GDM1 (cell line): ENCODE results near the gene SHKBP1.
"Not testable (repeated sequence)": the region's sequence is repeated elsewhere in the genome, so short reads cannot be mapped to it uniquely, and the experiment has no call there.

ENCODE experiments used
- DNase-seq: peaks from one replicate; lab custom pipeline; 2025; lab: John Stamatoyannopoulos, UW

The SHKBP1 gene

DNA sequence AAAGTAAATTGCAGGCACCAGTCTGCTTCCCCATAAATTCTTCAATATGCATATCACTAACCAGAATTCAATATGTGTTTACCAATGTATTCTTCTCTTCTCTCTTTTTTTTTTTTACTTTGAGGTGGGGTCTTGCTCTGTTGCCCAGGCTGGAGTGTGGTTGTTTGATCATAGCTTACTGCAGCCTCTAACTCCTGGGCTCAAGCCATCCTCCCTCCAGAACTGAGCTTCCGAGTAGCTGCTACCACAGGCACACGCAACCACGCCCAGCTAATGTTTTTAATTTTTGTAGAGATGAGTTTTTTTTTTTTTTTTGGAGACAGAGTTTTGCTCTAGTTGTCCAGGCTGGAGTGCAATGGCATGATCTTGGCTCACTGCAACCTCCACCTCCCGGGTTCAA is 41.3 kb downstream of the SHKBP1 start:
- no peak for DNase-seq

DNA sequence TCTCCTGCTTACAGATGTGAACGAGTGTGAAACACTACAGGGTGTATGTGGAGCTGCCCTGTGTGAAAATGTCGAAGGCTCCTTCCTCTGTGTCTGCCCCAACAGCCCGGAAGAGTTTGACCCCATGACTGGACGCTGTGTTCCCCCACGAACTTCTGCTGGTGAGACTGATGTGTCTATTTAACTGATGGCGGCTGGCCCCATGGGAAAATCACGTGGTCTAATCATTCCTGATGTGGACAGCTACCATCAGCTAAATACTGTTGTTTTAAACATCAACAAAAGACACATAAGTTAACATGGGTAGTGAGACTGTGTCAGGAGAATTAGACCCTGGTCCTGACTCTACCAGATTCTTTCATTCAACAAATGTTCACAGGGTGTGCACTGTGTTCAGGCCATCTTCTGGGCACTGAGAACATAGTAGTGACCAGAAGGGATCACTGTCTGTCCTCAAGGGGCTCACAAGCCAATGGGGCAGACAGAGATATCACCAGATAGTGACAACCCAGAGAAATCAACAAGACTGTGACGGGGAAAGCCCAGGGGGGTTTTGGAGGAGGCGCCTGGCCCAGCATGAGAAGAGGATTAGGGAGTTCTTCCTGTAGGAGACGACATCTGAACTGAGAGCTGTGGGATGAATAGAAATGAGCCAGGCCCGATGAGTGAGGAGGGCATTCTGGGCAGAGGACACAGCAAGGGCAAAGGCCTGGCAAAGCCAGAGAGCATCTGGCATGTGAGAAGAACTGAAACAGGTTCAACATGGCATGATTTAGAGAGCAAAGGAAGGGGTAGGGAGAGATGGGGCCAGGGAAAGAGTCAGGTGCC is 42.9 kb downstream of the SHKBP1 start:
- DNase-seq = no peak

DNA sequence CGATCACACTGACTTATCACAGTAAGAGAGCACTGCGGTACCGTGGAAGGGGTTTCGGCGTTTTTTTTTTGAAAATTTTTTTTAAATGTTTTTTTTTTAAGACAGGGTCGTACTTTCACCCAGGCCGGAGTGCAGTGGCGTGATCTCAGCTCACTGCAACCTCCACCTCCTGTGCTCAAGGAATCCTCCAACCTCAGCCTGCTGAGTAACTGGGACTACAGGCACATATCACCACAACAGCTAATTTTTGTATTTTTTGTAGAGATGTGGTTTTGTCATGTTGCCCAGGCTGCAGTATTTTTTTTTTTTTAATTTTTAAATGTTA is 43.5 kb downstream of the SHKBP1 start:
- DNase-seq = no peak

DNA sequence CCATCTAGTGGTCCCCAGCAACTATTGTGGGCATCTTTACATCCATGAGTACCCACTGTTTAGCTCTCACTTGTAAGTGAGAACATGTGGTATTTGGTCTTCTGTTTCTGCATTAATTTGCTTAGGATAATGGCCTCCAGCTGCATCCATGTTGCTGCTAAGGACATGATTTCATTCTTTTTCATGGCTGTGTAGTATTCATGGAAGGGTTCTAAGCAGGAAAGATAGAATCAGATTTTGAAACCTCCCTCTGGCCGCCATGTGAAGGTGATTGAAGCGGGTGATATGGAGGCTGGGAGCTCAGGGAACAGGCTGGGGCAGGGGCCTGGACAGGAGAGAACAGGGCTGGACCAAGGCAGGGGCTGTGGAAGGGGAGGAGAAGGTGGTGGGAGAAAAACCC is 44.6 kb downstream of the SHKBP1 start:
- no peak for DNase-seq

DNA sequence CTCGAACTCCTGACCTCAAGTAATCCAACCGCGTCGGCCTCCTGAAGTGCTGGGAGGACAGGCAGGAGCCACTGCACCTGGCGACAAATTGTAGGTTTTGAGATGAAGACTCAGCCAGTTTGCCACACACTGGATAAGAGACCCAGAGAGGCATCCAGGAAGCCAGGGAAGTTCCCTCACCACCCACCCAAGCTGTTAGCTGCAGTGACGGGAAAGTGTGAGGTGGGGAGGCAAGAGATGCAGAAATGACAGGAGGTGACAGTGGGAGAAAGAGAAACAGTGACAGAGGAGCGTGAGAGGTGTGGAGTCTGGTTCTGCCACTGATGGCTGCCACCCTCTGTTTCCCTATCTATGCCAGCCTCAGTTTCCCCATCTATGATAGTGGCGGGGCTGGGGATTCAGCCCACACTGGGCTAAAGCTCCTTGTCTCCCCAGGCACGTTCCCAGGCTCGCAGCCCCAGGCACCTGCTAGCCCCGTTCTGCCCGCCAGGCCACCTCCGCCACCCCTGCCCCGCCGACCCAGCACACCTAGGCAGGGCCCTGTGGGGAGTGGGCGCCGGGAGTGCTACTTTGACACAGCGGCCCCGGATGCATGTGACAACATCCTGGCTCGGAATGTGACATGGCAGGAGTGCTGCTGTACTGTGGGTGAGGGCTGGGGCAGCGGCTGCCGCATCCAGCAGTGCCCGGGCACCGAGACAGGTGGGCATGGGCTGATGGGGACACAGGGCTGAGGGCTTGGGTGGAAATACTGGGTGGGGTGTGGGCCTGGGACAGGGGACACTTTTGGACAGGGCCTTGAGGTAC is 45.5 kb downstream of the SHKBP1 start:
- no peak for DNase-seq

DNA sequence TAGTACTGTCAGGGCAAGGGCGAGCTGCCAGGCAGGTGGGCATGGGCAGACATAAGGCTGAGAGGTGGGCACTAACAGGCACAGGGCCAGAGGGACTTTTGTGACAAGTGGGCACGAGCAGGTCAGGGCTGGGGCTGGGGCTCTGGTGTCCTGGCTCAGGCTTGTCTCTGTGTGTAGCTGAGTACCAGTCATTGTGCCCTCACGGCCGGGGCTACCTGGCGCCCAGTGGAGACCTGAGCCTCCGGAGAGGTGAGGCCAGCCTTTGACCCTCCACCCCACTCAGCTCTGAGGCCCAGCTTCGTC is 46.1 kb downstream of the SHKBP1 start:
- no peak for DNase-seq

DNA sequence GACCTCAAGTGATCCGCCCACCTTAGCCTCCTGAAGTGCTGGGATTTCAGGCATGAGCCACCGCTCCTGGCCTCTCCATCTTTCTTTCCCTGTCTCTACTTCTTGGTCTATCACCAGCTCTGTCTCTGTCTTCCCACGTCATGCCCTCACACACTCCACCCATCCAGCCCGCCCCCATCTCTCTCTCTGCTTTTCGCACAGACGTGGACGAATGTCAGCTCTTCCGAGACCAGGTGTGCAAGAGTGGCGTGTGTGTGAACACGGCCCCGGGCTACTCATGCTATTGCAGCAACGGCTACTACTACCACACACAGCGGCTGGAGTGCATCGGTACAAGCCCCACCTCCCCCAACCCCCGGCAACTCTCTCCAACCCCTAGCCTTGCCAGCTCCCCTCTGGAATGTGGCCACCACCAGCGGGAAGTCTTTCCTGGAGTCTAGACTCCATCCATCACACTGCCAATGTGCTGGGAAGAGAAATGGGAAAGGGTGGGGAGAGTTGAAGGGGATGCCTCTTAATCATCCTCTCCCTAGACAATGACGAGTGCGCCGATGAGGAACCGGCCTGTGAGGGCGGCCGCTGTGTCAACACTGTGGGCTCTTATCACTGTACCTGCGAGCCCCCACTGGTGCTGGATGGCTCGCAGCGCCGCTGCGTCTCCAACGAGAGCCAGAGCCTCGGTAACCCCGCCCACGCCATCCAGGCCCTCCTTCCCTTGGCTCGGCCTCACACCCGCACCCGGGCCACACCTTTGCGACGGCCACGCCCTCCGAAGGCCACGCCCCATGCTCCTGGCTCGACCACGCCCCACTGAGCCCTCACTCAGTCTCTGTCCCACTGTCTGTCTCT is 47.0 kb downstream of the SHKBP1 start:
- no peak for DNase-seq

DNA sequence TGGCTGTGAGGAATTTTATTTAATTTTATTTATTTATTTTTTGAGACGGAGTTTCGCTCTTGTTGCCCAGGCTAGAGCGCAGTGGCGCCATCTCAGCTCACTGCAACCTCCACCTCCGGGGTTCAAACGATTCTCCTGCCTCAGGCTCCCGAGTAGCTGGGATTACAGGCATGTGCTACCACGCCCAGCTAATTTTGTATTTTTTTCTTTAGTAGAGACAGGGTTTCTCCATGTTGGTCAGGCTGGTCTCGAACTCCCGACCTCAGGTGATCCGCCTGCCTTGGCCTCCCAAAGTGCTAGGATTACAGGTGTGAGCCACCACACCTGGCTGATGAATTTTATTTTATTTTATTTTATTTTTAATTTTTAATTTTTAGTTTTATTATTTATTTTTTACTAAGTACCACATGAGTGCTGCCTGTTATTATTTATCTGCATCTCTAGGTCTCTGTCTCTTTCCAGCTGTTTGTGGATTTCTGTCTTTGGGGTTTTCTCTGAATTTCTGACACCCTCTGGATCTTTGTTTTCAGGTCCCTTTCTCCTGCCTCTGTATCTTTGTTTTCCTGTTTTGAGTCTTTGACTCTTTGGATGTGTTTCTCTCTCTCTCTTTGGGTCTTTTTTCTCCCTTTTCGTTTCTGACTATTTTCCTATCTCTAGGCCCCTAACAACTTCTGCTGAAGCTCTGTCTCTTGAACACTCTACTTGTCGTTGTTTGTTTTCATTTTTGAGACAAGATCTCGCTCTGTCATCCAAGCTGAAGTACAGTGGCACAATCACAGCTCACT is 47.9 kb downstream of the SHKBP1 start:
- DNase-seq = not testable (repeated sequence)

DNA sequence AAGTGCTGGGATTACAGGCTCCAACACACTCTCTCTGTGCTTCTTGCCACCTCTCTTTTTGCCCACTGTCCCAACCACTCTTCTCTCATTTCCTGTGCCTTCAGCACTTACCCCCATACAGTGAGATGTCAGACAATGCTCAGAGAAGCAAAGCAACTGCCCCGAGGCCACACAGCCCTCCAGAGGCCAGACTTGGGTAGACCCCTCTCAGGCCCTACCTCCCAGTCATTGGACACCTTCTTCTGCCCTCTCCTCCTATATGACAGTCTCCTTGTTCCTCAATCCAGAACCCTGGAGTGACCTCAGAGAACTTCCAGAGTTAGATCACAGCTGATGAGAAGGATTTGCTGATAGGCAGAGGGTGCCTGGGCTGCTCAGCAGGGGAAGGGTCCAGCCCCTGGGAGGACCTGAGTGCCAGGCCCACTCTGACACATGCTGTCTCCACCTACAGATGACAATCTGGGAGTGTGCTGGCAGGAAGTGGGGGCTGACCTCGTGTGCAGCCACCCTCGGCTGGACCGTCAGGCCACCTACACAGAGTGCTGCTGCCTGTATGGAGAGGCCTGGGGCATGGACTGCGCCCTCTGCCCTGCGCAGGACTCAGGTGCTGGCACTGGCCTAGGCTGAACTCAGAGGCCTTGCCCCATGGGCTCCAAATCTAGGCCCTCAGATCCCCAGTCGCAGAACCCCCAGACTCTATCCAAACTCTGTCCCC is 48.9 kb downstream of the SHKBP1 start:
- no peak for DNase-seq

DNA sequence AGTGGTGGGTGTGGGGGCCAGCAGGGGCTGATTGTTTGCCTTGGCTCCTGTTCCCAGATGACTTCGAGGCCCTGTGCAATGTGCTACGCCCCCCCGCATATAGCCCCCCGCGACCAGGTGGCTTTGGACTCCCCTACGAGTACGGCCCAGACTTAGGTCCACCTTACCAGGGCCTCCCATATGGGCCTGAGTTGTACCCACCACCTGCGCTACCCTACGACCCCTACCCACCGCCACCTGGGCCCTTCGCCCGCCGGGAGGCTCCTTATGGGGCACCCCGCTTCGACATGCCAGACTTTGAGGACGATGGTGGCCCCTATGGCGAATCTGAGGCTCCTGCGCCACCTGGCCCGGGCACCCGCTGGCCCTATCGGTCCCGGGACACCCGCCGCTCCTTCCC is 50.2 kb downstream of the SHKBP1 start:
- no peak for DNase-seq

DNA sequence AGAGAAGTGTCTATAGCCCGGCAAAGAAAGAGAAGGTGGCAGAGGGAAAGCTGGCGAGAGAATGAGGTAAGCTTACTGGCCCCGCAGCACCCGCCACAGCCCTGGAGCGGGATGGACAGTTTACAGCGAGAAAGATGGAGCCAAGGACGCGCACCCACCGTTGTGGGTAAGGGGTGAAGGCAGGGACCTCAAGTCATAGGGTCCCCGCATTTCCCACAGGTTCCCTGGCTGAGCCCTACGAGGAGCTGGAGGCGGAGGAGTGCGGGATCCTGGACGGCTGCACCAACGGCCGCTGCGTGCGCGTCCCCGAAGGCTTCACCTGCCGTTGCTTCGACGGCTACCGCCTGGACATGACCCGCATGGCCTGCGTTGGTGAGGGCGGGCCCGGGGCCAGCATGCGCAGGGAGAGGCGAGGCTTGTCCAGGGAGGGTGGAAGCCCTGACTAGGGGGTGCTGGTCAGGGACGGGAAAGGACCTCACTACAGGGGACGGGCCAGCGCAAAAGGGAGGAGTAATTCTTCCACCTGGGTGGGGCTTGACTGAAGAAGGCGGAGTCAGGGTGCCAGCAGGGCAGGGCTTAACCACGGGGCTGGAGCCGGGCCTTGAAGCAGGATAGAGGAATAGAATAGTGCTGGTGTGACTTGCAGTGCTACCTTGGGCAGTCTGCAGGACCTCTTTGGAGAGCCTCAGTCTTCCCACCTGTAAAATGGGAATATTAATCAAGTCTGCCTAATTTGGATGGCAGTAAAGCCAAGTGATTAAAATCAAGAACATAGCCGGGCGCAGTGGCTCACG is 51.0 kb downstream of the SHKBP1 start:
- DNase-seq = no peak

DNA sequence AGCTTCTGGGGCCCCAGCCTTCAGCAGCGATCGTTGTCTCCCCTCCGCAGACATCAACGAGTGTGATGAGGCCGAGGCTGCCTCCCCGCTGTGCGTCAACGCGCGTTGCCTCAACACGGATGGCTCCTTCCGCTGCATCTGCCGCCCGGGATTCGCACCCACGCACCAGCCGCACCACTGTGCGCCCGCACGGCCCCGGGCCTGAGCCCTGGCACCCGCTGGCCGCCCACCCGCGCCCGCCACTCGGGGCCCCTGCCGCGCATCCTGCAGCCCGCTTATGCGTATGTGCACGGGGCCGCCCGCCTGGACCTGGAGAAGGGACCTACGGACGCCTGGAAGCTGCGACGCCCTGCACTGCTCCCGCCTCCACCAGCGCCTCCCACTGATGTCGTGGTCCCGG is 52.7 kb downstream of the SHKBP1 start:
- DNase-seq = no peak

DNA sequence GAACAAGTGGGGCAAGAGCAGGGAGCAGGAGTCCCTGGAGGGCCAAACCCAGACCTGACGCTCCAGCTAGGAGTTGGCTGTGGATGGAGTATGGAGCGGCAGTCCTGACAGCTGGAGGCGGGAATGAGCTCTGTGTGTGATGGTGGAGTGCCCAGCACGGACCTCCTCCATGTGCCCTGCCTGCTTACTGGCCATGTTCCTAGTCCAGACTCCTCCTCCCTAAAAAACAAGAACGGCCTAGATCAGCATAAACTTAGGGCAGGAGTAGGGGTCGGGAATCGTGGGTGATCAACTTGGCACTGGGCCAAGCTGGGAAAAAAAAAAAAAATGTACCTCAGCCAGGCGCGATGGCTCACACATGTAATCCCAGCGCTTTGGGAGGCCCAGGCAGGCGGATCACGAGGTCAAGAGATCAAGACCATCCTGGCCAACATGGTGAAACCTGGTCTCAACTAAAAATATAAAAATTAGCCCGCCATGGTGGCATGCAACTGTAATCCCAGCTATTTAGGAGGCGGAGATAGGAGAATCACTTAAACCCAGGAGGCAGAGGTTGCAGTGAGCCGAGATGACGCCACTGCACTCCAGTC is 54.0 kb downstream of the SHKBP1 start:
- no peak for DNase-seq

DNA sequence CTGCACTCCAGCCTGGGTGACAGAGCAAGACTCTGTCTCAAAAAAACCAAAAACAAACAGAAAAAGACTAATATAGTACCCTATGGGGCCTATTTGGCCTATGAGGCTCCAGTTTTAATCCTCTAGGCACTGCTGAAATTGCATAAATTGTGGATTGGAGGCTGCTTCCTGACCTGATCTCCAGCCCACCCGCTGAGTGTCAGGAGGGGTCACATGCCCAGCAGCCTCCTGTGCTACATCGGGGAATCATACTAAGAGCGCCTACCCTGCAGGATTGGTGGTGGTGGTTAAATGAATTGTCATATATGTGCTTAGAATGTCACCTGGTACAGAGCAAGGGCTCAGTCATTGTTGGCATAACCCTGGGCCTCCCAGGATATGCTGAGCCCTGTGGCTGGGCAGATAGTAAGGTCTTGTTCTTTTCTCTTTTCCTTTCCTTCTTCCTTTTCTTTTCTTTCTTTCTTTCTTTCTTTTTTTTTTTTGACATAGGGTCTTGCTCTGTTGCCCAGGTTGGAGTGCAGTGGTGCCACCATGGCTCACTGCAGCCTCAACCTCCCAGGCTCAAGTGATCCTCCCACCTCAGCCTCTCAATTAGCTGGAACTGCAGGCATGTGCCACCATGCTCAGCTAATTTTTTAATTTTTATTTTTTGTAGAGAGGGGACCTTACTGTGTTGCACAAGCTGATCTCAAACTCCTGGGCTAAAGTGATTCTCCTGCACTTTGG is 55.8 kb downstream of the SHKBP1 start:
- DNase-seq = no peak

DNA sequence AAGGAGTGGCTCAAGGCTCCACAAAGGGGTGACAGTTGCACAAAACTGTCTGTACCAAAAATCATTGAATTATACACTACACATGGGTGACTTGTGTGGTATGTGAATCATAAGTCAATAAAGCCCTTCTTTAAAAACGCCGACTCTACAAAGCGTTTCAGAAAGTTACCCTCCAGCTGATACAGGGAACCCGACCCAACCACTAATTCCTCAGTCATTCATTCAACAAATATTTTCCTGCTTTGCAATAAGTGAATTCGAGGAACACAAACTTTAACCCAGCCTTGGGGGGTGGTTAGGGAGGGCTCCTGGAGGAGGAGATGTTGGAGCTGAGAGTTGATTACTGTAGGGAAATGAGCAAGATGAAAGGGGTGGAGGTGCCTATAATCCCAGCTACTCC is 56.5 kb downstream of the SHKBP1 start:
- no peak for DNase-seq

DNA sequence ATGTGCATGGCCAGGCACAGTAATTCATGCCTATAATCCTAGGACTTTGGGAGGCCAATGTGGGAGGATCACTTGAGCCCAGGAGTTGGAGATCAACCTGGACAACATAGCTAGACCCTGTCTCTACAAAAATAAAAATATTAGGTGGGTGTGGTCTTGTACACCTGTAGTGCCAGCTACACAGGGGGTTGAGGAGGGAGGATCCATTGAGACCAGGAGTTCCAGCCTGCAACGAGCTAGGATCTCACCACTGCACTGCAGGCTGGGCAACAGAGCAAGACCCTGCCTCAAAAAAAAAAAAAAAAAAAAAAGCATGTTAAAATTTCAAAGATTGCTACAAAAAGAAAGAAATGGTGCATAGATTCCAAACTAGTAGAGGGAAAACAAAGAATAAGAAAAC is 61.7 kb downstream of the SHKBP1 start:
- no peak for DNase-seq

DNA sequence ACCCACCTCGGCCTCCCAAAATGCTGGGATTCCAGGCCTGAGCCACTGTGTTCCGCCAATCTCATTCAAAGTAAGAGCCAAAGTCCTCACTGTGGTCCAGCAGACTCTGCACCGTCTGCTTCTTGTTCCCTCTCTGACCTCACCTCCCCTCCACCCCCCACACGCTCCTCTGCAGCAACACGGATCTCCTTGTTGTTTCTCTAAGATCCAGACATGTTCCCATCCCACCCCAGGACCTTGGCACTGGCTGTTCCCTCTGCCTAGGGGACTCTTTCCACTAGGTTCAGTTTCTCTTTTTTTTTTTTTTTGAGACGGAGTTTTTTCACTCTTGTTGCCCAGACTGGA is 62.9 kb downstream of the SHKBP1 start:
- DNase-seq = no peak

DNA sequence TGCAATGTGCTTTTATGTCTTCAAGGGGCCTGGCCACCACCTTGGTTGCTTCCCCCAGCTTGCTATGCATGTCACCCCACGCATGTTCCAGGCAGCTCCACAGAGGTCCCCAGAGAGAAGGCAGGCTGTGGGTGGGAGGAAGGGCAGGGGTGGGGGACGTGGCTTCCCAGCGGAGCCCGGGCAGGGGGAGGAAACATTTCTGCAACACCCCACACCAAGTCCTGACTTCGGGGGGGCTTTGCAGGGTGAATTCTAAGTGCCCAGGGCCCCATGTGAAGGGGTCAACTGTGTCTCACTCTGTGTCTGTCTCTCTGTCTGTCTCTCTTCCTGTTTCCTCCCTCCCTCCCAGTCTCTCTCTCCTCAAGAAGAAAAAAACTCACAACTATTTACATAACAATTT is 64.1 kb downstream of the SHKBP1 start:
- DNase-seq = no peak
